ENCODE measurements around the gene CTNNA2.

DNA sequence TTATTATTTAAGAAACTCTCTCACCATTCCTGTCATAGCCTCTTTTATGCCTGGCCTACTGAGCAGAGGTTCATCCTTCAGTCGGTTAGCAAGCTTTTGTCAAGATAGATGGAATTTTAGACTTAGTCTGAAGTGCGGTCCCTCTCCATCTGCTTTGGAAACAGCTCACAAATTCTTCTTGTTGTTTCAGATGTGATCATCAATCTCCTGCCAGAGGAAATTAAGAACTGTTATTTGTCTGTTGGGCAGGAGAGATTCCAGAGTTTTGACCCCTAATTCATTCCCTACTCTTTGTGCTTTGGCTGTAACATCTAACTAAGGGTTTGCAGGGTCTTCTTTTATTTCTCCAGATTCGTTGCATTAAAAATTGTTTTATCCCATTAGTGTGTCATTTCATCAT lies 735.3 kb downstream of the CTNNA2 start:
- TF ChIP-seq, protein P1, sequence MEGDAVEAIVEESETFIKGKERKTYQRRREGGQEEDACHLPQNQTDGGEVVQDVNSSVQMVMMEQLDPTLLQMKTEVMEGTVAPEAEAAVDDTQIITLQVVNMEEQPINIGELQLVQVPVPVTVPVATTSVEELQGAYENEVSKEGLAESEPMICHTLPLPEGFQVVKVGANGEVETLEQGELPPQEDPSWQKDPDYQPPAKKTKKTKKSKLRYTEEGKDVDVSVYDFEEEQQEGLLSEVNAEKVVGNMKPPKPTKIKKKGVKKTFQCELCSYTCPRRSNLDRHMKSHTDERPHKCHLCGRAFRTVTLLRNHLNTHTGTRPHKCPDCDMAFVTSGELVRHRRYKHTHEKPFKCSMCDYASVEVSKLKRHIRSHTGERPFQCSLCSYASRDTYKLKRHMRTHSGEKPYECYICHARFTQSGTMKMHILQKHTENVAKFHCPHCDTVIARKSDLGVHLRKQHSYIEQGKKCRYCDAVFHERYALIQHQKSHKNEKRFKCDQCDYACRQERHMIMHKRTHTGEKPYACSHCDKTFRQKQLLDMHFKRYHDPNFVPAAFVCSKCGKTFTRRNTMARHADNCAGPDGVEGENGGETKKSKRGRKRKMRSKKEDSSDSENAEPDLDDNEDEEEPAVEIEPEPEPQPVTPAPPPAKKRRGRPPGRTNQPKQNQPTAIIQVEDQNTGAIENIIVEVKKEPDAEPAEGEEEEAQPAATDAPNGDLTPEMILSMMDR (IDR thresholded peaks at IDR 0.05), result no peak
- TF ChIP-seq POLR2A (IDR thresholded peaks at IDR 0.05), result no peak
- TF ChIP-seq EP300 (IDR thresholded peaks at IDR 0.05), result no peak
